Ovary (tissue), 9 donors: ENCODE data around the gene PPP5C. TPM values are rescaled to one million over a fixed set of nuclear protein-coding genes. Genes with fewer than 3 reads are reported as not detected.

Source experiments
- DNase-seq, 5 donors: peaks; one replicate each; pipeline ENCODE4 v3.0.0-alpha.2; 2019 to 2020
- H3K27ac ChIP-seq, 2 donors: fragments of 200-600 bp; one replicate each; pipeline versions ENCODE4 v1.5.1 to v1.8.0; 2019 to 2022
- H3K27me3 ChIP-seq: fragments of 200-600 bp; one replicate; pipeline ENCODE4 v1.8.0; 2022
- H3K36me3 ChIP-seq: fragments of 200-600 bp; sonication (generic); one replicate; pipeline ENCODE4 v1.5.1; 2019
- H3K4me1 ChIP-seq: one replicate; pipeline ENCODE4 v1.8.1; 2013; ENCODE audit warnings: mild to moderate bottlenecking, moderate library complexity; ENCODE audit not compliant: insufficient read depth
- H3K4me3 ChIP-seq: fragments of 200-600 bp; sonication (generic); one replicate; pipeline ENCODE4 v1.5.1; 2017
- H3K9me3 ChIP-seq, 2 donors: fragments of 200-600 bp in 1 of 2; sonication (generic) in 1 of 2; one replicate each; pipeline versions ENCODE4 v1.5.1 to v1.8.1; 2013 to 2019; ENCODE audit warnings: mild to moderate bottlenecking in 1 of 2, moderate library complexity in 1 of 2
- CTCF ChIP-seq, 3 donors: fragments of 450-650 bp in 2 of 3; fragments of 200-600 bp in 1 of 3; IDR thresholded peaks; one replicate each; pipeline versions ENCODE4 v1.5.1 to v1.8.0; 2016 to 2022; ENCODE audit warnings: antibody characterized with exemption in 3 of 3, mild to moderate bottlenecking in 1 of 3
- EP300 ChIP-seq: sonication (generic); formaldehyde crosslinking; IDR thresholded peaks from one replicate; pipeline ENCODE4 v1.6.1; 2017; ENCODE audit warnings: antibody characterized with exemption
- POLR2A ChIP-seq: fragments of 450-650 bp; IDR thresholded peaks from one replicate; pipeline ENCODE4 v1.6.1; 2017; ENCODE audit warnings: antibody characterized with exemption, mild to moderate bottlenecking, moderate library complexity
- WGBS, 3 donors: extraction: QIAGEN DNeasy Blood & Tissue Kit in 1 of 3; methylation state at CpG; one replicate each; pipeline versions ENCODE4 v1.1.5 to v1.1.7; 2013 to 2017; 5-methylcytosine and 5-hydroxymethylcytosine counted together
- intact Hi-C, 4 donors: fragments of 100-400 bp; cut with DNase I; formaldehyde crosslinking; loops; one replicate each; pipeline versions ENCODE4 v1.11.0 to v1.15.1; 2022 to 2023
- polyA plus RNA-seq, 2 donors: library from polyadenylated mRNA; stranded (reverse); fragments of 200-250 nt in 1 of 2; fragments of 350-450 nt in 1 of 2; fragmentation: Illumina TruSeq in 1 of 2; extraction: RNeasy Lipid Tissue Mini Kit (QIAGEN cat#74804) in 1 of 2; gene quantifications; one replicate each; pipeline ENCODE4 v1.2.3, GENCODE V29; 2013 to 2014
- total RNA-seq, 7 donors: library from RNA; depleted of rRNA in 2 of 7; stranded (reverse); fragments of >200 nt in 2 of 7; fragmentation: NEBNext Ultra II Directional in 3 of 7; extraction: Animal tissue kit (Norgen Biotek cat#: 25700) in 3 of 7; gene quantifications; one replicate each; pipeline versions ENCODE4 v1.1.0 to v1.2.4, GENCODE V29; 2016 to 2023
- donor health status: DM: no; HTN: no; CAD: no; lungs with moderate emphysema.
- donor health status: DM: no; HTN: no; CAD: no.
- donor health status: Bipolar disorder and iron deficiency.
- donor health status: DM: yes; HTN: yes; CAD: no.
- donor health status: DM: no; HTN: no; CAD: no.
- donor health status: DM: yes; HTN: yes; CAD: no.

The PPP5C gene
- total and polyA plus RNA-seq, 9 donors, result 33.1 to 79.2 (median 45.3) TPM

- Histone ChIP-seq H3K27ac (no peak overlapping the region), H3K4me1 (no peaks in the 10 kb centered on the region), H3K4me3 (no peak overlapping the region), H3K36me3 (no peaks in the 10 kb centered on the region), H3K27me3 (no peaks in the 10 kb centered on the region), H3K9me3 (no peaks in the 10 kb centered on the region)
- intact Hi-C loops, result loop anchor here in 2 of 4 donors (10.0 kb wide), 2 partner anchors 63 to 73 kb away; partner anchors contain the start of gene HIF3A (in 1 of the 2)
- TF ChIP-seq EP300 (no peak), CTCF (IDR thresholded peaks at IDR 0.05) (no peak), POLR2A (no peak)
- 77 to 81% (median 81%) methylated on average over 7 of the region's 7 CpGs for WGBS, 3 donors
- DNase-seq, result no peak
Measured at GRCh38 chr19:46357846-46358583, 11.1 kb downstream of the PPP5C start.

- intact Hi-C loops, result no loop called here
Measured at GRCh38 chr19:46361915-46362314, 15.0 kb downstream of the PPP5C start.

GRCh38 chr19:46364359-46364758, 17.5 kb downstream of the PPP5C start:
- TF ChIP-seq POLR2A (no peak), EP300 (no peak), CTCF (IDR thresholded peaks at IDR 0.05) (no peak)
- Histone ChIP-seq H3K4me3 (no peak overlapping the region), H3K9me3 (no peaks in the 10 kb centered on the region), H3K4me1 (no peaks in the 10 kb centered on the region), H3K36me3 (no peaks in the 10 kb centered on the region), H3K27ac (no peak overlapping the region), H3K27me3 (no peaks in the 10 kb centered on the region)
- intact Hi-C loops, result no loop called here
- WGBS, 3 donors, result 78 to 88% (median 81%) methylated on average over 2 of the region's 2 CpGs
- no peak for DNase-seq

More at GRCh38 chr19:46361915-46362314, 15.0 kb downstream of the PPP5C start:
- TF ChIP-seq EP300, result no peak
- no peak for TF ChIP-seq POLR2A
- no peak for TF ChIP-seq CTCF (IDR thresholded peaks at IDR 0.05)
- H3K4me1 ChIP-seq, result no peaks in the 10 kb centered on the region
- H3K9me3 ChIP-seq, result no peaks in the 10 kb centered on the region
- 52 to 61% (median 57%) methylated on average over 2 of the region's 2 CpGs for WGBS, 3 donors
- H3K27ac ChIP-seq, result no peak overlapping the region
- H3K27me3 ChIP-seq, result no peaks in the 10 kb centered on the region
- DNase-seq, result no peak
- no peak overlapping the region for H3K4me3 ChIP-seq
- H3K36me3 ChIP-seq, result no peaks in the 10 kb centered on the region

GRCh38 chr19:46365561-46365960, 18.7 kb downstream of the PPP5C start:
- Histone ChIP-seq H3K36me3 (no peaks in the 10 kb centered on the region), H3K27me3 (no peaks in the 10 kb centered on the region), H3K4me1 (no peaks in the 10 kb centered on the region), H3K4me3 (no peak overlapping the region), H3K9me3 (no peaks in the 10 kb centered on the region), H3K27ac (no peak overlapping the region)
- DNase-seq, result no peak
- WGBS, 3 donors, result 84 to 94% (median 89%) methylated on average over 4 of the region's 4 CpGs
- intact Hi-C loops, result no loop called here
- TF ChIP-seq CTCF (IDR thresholded peaks at IDR 0.05) (no peak), EP300 (no peak), POLR2A (no peak)
